WERI-Rb-1 (cell line): Measurements from ENCODE around the gene EZH1.

ENCODE experiments used
- DNase-seq: peaks from one replicate; pipeline ENCODE4 v3.0.0-alpha.2; 2020
- H3K27ac ChIP-seq: fragments of 250-450 bp; sonication (Bioruptor Pico); 2 replicates; pipeline ENCODE4 v1.5.1; 2020; ENCODE audit warnings: mild to moderate bottlenecking, moderate library complexity
- H3K27me3 ChIP-seq: fragments of 250-450 bp; sonication (Bioruptor Pico); 2 replicates; pipeline ENCODE4 v1.5.1; 2021; ENCODE audit warnings: mild to moderate bottlenecking, low read depth, moderate library complexity; ENCODE audit not compliant: insufficient read depth, severe bottlenecking
- H3K36me3 ChIP-seq: fragments of 250-450 bp; sonication (Bioruptor Pico); 2 replicates; pipeline ENCODE4 v1.5.1; 2020; ENCODE audit warnings: mild to moderate bottlenecking, moderate library complexity
- H3K4me3 ChIP-seq: 2 replicates; pipeline ENCODE4 v1.5.1; 2011; ENCODE audit warnings: low read depth, mild to moderate bottlenecking, control low read depth, low read length
- H3K9me3 ChIP-seq: fragments of 250-450 bp; sonication (Bioruptor Pico); 2 replicates; pipeline ENCODE4 v1.5.1; 2021; ENCODE audit warnings: mild to moderate bottlenecking, moderate library complexity; ENCODE audit not compliant: severe bottlenecking
- TF ChIP-seq, protein P1 (sequence below): IDR thresholded peaks from 2 replicates; pipeline ENCODE4 v1.5.1; 2011; ENCODE audit warnings: low read depth, mild to moderate bottlenecking, control low read depth, inconsistent platforms, low read length

Gene EZH1

DNA sequence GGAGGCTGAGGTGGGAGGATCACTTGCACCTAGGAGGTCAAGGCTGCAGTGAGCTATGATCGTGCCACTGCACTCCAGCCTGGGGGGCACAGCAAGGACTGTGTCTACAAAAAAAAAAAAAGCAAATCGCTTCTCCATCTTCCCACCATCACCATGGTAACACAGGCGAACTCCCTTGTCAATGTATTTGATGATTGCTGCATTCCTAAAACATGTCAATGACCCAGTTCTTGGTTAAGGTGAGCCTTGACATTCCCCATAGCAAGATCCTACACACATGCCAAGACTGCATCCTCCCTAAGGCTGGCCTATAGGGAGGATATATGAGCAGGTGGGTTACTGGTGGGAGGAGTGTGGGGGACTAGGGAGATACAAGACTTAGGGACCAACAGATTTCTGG, 50.3 kb downstream of the EZH1 start:
- no peaks in the 10 kb centered on the region for H3K9me3 ChIP-seq
- TF ChIP-seq, protein P1, sequence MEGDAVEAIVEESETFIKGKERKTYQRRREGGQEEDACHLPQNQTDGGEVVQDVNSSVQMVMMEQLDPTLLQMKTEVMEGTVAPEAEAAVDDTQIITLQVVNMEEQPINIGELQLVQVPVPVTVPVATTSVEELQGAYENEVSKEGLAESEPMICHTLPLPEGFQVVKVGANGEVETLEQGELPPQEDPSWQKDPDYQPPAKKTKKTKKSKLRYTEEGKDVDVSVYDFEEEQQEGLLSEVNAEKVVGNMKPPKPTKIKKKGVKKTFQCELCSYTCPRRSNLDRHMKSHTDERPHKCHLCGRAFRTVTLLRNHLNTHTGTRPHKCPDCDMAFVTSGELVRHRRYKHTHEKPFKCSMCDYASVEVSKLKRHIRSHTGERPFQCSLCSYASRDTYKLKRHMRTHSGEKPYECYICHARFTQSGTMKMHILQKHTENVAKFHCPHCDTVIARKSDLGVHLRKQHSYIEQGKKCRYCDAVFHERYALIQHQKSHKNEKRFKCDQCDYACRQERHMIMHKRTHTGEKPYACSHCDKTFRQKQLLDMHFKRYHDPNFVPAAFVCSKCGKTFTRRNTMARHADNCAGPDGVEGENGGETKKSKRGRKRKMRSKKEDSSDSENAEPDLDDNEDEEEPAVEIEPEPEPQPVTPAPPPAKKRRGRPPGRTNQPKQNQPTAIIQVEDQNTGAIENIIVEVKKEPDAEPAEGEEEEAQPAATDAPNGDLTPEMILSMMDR = no peak
- H3K4me3 ChIP-seq = no peak overlapping the region
- H3K36me3 ChIP-seq = peaks cover 73% of the 10 kb centered on the region
- no peaks in the 10 kb centered on the region for H3K27me3 ChIP-seq
- H3K27ac ChIP-seq = no peak overlapping the region
- no peak for DNase-seq

- TF ChIP-seq, protein P1 = no peak
- DNase-seq = no peak
- Histone ChIP-seq H3K36me3 (peaks cover 83% of the 10 kb centered on the region), H3K4me3 (no peak overlapping the region), H3K9me3 (no peaks in the 10 kb centered on the region), H3K27ac (no peak overlapping the region), H3K27me3 (no peaks in the 10 kb centered on the region)
These were observed 52.4 kb downstream of the EZH1 start for GRCh38 chr17:42692489-42692888.

GRCh38 chr17:42691021-42691545, 53.8 kb downstream of the EZH1 start:
- TF ChIP-seq, protein P1 = no peak
- peaks cover 75% of the 10 kb centered on the region for H3K36me3 ChIP-seq
- DNase-seq = no peak
- H3K27ac ChIP-seq = no peak overlapping the region
- no peaks in the 10 kb centered on the region for H3K27me3 ChIP-seq
- H3K9me3 ChIP-seq = no peaks in the 10 kb centered on the region
- H3K4me3 ChIP-seq = no peak overlapping the region

GRCh38 chr17:42690596-42690995, 54.2 kb downstream of the EZH1 start:
- no peaks in the 10 kb centered on the region for H3K27me3 ChIP-seq
- DNase-seq = no peak
- no peak overlapping the region for H3K27ac ChIP-seq
- TF ChIP-seq, protein P1 = no peak
- H3K9me3 ChIP-seq = no peaks in the 10 kb centered on the region
- H3K36me3 ChIP-seq = peaks cover 75% of the 10 kb centered on the region
- H3K4me3 ChIP-seq = no peak overlapping the region

- TF ChIP-seq, protein P1 = no peak
- no peak overlapping the region for H3K27ac ChIP-seq
- no peak overlapping the region for H3K4me3 ChIP-seq
- no peaks in the 10 kb centered on the region for H3K9me3 ChIP-seq
- peaks cover 62% of the 10 kb centered on the region for H3K36me3 ChIP-seq
- no peak for DNase-seq
- H3K27me3 ChIP-seq = no peaks in the 10 kb centered on the region
These were observed 57.0 kb downstream of the EZH1 start for GRCh38 chr17:42687707-42688320.
